HEK293T (cell line): ENCODE data around the gene RNF2.
"Not testable (repeated sequence)": the region's sequence is repeated elsewhere in the genome, so short reads cannot be mapped to it uniquely, and the experiment has no call there.

Experiments used
- CTCF ChIA-PET: fragments of 350-600 bp; formaldehyde crosslinking; extraction: SDS; loops from one replicate; lab custom pipeline; 2021; ENCODE audit warnings: antibody characterized with exemption, inconsistent platforms; lab: Yijun Ruan, JAX
- POLR2A ChIA-PET: fragments of 350-600 bp; formaldehyde crosslinking; extraction: SDS; loops from one replicate; lab custom pipeline; 2020; ENCODE audit warnings: antibody characterized with exemption, inconsistent platforms; lab: Yijun Ruan, JAX
- DNase-seq: peaks from one replicate; pipeline ENCODE4 v3.0.0; 2012; ENCODE audit warnings: mixed read lengths; ENCODE audit errors: extremely low spot score
- ARNT ChIP-seq: fragments of 450-650 bp; IDR thresholded peaks from 2 replicates; pipeline ENCODE4 v1.6.1; 2017; ENCODE audit warnings: mild to moderate bottlenecking
- BHLHE40 ChIP-seq: fragments of 450-650 bp; IDR thresholded peaks from 2 replicates; pipeline ENCODE4 v1.6.1; 2016; ENCODE audit warnings: mild to moderate bottlenecking, moderate library complexity, borderline replicate concordance
- CTBP1 ChIP-seq: fragments of 450-650 bp; IDR thresholded peaks from 2 replicates; pipeline ENCODE4 v1.6.1; 2016; ENCODE audit warnings: borderline replicate concordance
- ELF4 ChIP-seq: fragments of 450-650 bp; IDR thresholded peaks from 2 replicates; pipeline ENCODE4 v1.6.1; 2017; ENCODE audit warnings: antibody characterized with exemption
- FOXA1 ChIP-seq: fragments of 450-650 bp; IDR thresholded peaks from 2 replicates; pipeline ENCODE4 v1.6.1; 2016; ENCODE audit warnings: mild to moderate bottlenecking
- FOXK2 ChIP-seq: fragments of 450-650 bp; IDR thresholded peaks from 2 replicates; pipeline ENCODE4 v1.6.1; 2016; ENCODE audit warnings: mild to moderate bottlenecking
- FOXM1 ChIP-seq: fragments of 450-650 bp; IDR thresholded peaks from 2 replicates; pipeline ENCODE4 v1.6.1; 2017; ENCODE audit warnings: mild to moderate bottlenecking, borderline replicate concordance
- HDGF ChIP-seq: fragments of 450-650 bp; IDR thresholded peaks from 2 replicates; pipeline ENCODE4 v1.6.1; 2017; ENCODE audit warnings: antibody characterized with exemption, borderline replicate concordance
- L3MBTL2 ChIP-seq: fragments of 450-650 bp; conservative IDR thresholded peaks from 2 replicates; pipeline ENCODE4 v1.6.1; 2016; ENCODE audit warnings: mild to moderate bottlenecking
- LEF1 ChIP-seq: fragments of 450-650 bp; IDR thresholded peaks from 2 replicates; pipeline ENCODE4 v1.6.1; 2017; ENCODE audit warnings: mild to moderate bottlenecking, borderline replicate concordance
- NFRKB ChIP-seq: fragments of 450-650 bp; IDR thresholded peaks from 2 replicates; pipeline ENCODE4 v1.6.1; 2016; ENCODE audit warnings: mild to moderate bottlenecking, moderate library complexity
- SP1 ChIP-seq: fragments of 450-650 bp; IDR thresholded peaks from 2 replicates; pipeline ENCODE4 v1.6.1; 2017
- SUZ12 ChIP-seq: fragments of 450-650 bp; IDR thresholded peaks from 2 replicates; pipeline ENCODE4 v1.6.1; 2016; ENCODE audit warnings: mild to moderate bottlenecking
- TARDBP ChIP-seq: fragments of 450-650 bp; IDR thresholded peaks from 2 replicates; pipeline ENCODE4 v1.6.1; 2016
- ZNF384 ChIP-seq: fragments of 450-650 bp; IDR thresholded peaks from 2 replicates; pipeline ENCODE4 v1.6.1; 2016
- TF ChIP-seq, protein P1 (sequence below): fragments of 450-650 bp; IDR thresholded peaks from 2 replicates; pipeline ENCODE4 v1.6.1; 2016

Gene RNF2

DNA sequence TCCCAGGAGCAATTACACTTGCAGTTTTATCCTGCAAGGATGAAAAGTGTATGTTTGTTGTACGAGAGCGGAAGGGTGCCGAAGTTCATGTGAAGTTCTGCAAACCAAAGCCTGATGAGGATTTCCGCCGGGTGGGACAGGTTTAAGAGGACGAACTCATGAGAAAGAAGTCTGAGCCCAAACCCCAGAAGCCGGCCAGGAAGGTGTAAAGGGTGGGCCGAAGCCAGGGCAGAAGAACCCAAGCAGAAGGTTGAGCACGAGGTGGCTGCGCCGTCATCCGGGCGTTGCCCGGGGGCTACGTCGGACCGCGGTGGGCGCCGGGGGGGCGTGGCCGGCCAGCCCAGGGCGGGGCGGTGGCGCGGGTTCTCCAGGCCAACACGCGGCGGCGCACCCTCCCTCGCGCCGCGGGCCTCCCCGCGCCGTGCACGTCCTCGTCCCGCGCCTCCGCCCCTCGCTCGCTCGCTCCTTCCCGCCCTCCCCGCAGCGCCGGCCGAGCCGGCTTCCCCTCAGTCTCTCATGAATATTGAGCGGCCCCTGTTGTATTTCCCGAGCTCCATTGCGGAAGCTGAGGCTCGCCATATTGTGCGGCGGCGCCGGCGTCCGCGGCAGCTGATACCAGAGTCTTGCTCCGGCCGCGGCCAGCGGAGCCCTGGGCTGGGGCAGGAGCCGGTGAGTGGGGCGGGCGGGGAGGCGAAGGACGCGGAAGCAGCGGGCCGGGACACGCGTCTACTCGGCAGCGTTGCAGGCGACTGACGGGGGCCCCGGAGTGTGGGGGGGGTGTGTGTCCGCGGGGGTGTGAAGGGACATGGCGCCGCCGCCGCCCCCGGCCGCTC lies at the start of gene RNF2:
TSS of gene RNF2 (plus strand) at position 578 of the 833 bp plus-strand sequence. CDS start 41,996 bp downstream, outside the sequence.
- ChIA-PET CTCF (interaction anchor here (2.2 kb wide), 1 partner anchor 125 kb away, joined by 9 read pairs; no protein-coding TSS in a partner anchor), POLR2A (interaction anchor here (0.6 to 2.3 kb wide), 3 partner anchors 9 to 112 kb away, joined by 3 to 12 read pairs (median 3); partner anchors contain the start of genes SWT1 and TRMT1L)
- TF ChIP-seq LEF1 (no peak), ZNF384 (no peak), ELF4 (no peak), HDGF (no peak), FOXM1 (peak; percentile 28; the same call in 1 of the 2 replicates), L3MBTL2 (peak; percentile 87), SUZ12 (no peak), FOXK2 (no peak), SP1 (no peak)
- TF ChIP-seq, protein P1, sequence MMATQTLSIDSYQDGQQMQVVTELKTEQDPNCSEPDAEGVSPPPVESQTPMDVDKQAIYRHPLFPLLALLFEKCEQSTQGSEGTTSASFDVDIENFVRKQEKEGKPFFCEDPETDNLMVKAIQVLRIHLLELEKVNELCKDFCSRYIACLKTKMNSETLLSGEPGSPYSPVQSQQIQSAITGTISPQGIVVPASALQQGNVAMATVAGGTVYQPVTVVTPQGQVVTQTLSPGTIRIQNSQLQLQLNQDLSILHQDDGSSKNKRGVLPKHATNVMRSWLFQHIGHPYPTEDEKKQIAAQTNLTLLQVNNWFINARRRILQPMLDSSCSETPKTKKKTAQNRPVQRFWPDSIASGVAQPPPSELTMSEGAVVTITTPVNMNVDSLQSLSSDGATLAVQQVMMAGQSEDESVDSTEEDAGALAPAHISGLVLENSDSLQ: no peak
- peak; percentile 92 for DNase-seq

DNA sequence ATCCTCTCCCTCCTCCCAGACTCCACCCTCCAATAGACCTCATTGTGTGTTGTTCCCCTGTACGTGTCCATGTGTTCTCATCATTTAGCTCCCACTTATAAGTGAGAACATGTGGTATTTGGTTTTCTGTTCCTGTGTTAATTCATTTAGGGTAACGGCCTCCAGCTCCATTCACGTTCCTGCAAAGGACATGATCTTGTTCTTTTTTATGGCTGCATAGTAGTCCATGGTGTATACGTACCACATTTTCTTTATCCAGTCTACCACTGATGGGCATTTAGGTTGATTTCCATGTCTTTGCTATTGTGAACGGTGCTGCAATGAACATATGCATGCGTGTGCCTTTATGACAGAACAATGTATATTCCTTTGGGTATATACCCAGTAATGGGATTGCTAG lies 45.4 kb upstream of the RNF2 start:
- CTCF ChIA-PET, DNase-seq, POLR2A ChIA-PET: not testable (repeated sequence)

DNA sequence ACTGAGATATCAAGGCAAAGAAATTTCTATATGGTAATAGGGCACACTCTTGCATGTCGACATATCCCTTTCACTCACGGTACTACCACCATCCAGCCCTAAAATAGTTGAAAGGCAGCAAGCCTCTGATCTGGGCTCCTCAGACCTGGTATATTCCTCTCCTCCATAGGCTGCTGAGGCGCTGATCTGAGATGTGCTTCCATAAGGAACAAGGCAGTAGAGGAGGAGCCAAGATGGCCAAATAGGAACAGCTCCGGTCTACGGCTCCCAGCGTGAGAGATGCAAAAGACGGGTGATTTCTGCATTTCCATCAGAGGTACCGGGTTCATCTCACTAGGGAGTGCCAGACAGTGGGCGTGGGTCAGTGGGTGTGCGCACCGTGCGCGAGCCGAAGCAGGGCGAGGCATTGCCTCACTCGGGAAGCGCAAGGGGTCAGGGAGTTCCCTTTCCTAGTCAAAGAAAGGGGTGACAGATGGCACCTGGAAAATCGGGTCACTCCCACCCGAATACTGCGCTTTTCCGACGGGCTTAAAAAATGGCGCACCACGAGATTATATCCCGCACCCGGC lies 44.0 kb upstream of the RNF2 start:
- DNase-seq, POLR2A ChIA-PET, CTCF ChIA-PET: not testable (repeated sequence)

DNA sequence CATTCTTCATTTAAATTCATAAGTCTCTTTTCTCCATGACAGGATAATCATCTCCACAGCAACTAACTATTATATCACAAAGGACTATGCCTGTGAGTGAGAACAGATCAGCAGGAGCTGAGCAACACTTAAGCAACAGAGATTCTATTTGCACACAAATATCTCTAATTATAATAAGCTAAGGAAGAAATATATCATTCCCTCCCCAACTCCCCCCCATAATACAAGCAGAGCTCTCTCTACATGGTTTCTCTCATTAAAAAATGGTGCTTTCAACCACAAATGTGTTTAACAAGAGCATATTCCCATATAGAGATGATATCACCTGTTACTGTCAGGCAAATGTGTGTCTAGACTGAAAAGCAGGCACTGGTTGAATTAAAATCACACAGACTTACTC lies 36.5 kb upstream of the RNF2 start:
- POLR2A ChIA-PET: no interaction called here
- DNase-seq: no peak
- TF ChIP-seq ZNF384 (no peak), LEF1 (no peak), FOXA1 (no peak), SUZ12 (no peak), TARDBP (no peak), L3MBTL2 (no peak), CTBP1 (no peak), SP1 (no peak), NFRKB (no peak), HDGF (no peak), ELF4 (no peak), FOXK2 (no peak)
- TF ChIP-seq, protein P1: no peak
- CTCF ChIA-PET: interaction anchor here (0.7 kb wide), 1 partner anchor 45 kb away, joined by 5 read pairs; no protein-coding TSS in a partner anchor

DNA sequence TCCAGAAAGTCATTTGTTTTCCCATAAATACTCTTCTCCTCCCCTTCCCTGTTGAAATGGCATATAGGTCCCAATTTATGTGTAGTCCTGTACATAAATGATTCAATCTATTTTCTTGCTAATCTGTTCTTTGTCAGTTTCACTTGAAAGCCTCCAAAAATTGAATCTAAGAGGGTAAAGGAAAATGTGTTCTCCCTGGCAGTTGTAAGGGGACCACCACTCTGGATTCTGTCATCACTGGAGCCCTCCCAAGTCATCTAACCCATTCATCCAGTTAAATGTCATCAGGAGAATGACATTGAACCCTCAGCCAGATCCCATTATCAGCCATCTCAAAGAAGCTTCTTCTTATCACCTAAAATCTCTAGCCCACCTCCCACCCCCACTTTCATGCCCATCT lies 35.0 kb upstream of the RNF2 start:
- CTCF ChIA-PET: interaction anchor here (0.7 kb wide), 1 partner anchor 74 kb away, joined by 3 read pairs; no protein-coding TSS in a partner anchor

DNA sequence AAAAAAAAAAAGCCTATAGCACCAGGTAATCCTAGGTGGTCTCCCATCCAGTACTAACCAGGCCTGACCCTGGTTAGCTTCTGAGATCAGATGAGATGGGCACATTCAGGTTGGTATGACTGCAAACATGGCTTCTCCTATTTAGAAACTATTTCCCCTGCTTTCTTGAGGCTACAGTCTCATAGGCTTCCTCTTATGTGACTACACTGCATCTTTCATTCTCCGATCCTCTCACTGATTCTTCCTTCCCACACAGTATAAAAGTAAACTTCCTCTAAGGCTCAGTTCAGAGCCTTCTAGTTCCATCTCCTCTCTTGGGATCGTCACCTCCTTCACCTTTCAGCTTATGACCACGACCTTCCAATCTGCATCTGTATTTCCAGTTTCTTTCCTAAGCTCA lies 30.4 kb upstream of the RNF2 start:
- ChIA-PET CTCF (no interaction called here), POLR2A (no interaction called here)
- DNase-seq: no peak
- TF ChIP-seq L3MBTL2: no peak
- TF ChIP-seq HDGF: no peak
- no peak for TF ChIP-seq FOXK2
- TF ChIP-seq SUZ12: no peak
- no peak for TF ChIP-seq ZNF384

More for the DNA sequence above, 35.0 kb upstream of the RNF2 start:
- no peak for TF ChIP-seq HDGF
- TF ChIP-seq TARDBP: no peak
- TF ChIP-seq CTBP1: no peak
- no peak for TF ChIP-seq ELF4
- no peak for TF ChIP-seq L3MBTL2
- TF ChIP-seq ARNT: no peak
- no peak for TF ChIP-seq LEF1
- no peak for TF ChIP-seq FOXM1
- no peak for TF ChIP-seq SP1
- TF ChIP-seq SUZ12: no peak
- no peak for TF ChIP-seq FOXA1
- no peak for TF ChIP-seq BHLHE40
- no peak for TF ChIP-seq NFRKB
- no peak for TF ChIP-seq ZNF384
- TF ChIP-seq, protein P1: no peak
- TF ChIP-seq FOXK2: no peak
- POLR2A ChIA-PET: no interaction called here
- no peak for DNase-seq
